HG03439 (cell line): Measurements from ENCODE around the gene BRD7.

ENCODE experiments used
- ATAC-seq: cut with Tn5 transposase; IDR thresholded peaks from one replicate; pipeline ENCODE4 v1.9.1; 2021; ENCODE audit warnings: mild to moderate bottlenecking, moderate library complexity; ENCODE audit not compliant: unreplicated experiment

Gene BRD7

GRCh38 chr16:50274326-50275097 lies 94.3 kb downstream of the BRD7 start:
- peak; percentile 42 for ATAC-seq

GRCh38 chr16:50273888-50274325 lies 94.9 kb downstream of the BRD7 start:
- peak; percentile 62 for ATAC-seq

DNA sequence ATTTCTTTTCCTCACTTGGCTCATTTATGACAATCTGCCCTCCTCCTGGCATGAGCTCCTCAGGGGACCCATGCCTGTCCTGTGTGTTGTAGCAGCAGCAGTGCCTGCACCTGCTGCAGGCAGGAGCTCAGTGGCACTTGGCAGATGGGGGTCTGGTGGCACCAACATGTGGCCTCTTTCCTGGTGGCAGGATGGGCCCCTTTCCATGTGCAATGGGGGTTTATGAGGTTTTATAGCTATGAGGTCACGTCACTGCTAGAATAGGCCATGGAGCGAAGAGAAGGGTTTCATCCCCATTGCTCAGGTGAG lies 95.5 kb downstream of the BRD7 start:
- ATAC-seq: no peak

DNA sequence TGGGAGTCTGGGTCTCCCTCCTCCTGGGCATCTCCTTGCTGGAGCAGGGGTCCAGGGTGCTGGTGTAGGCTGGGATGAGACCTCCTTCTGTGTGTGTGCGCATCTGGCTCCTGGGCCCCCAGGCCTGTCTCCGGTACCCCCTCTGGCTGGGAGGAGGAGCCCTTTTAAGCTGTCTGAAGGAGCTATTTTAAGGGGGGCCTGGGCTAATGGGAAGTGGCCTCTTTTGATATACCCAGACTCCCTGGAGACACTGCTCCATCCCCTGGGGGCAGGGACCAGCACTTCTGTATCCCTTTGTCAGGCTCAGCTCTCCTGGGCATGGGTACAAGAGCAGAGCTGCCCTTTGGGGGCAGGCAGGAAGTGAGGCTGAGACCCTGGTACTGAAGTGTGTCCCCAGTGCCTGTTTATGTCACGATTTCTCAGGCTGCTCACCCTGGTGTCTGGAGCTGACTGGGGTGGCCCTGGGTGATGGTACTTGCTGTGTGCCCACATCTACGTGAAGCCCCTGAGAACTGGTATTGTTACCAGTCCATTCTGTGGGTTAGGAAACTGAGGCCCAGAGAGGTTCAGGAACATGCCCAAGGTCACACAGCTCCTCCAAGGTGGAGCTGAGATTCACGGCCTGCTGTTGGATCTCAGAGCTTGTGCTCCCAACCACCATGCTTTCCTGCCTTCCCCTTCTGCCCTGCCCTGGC lies 96.0 kb downstream of the BRD7 start:
- ATAC-seq: no peak

GRCh38 chr16:50272111-50272571 lies 96.6 kb downstream of the BRD7 start:
- ATAC-seq: no peak

GRCh38 chr16:50271148-50272041 lies 97.4 kb downstream of the BRD7 start:
- no peak for ATAC-seq

DNA sequence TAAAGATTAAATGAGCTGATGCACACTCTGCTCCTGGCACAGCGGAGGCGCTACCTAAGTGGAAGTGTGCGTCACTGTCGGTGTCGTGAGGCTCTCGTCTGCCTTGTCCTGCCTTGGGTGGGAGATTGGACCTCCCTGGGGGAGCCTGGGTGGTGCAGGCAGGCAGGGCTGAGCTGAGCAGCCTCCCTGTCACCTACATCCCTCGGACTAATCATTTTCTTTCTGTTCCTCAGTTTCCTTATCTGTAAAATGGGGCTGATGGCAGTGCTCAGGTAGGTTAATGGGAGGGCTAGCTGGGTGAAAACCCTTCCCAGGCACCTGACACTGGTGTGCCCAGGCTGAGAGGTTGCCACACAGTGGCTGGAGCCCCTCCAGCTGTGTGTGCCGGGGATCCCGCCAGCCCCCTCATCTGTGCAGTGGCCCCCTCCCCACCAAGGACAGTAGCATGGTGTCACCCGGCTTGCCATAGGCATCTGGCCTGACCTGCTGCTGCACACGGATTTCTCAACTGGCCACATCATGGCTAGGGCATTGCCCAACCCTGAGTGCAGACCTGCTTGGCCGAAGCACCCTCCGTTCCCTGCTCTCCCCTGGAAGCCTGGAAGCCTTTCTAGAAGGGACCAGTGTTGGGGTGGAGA lies 98.2 kb downstream of the BRD7 start:
- ATAC-seq: no peak

DNA sequence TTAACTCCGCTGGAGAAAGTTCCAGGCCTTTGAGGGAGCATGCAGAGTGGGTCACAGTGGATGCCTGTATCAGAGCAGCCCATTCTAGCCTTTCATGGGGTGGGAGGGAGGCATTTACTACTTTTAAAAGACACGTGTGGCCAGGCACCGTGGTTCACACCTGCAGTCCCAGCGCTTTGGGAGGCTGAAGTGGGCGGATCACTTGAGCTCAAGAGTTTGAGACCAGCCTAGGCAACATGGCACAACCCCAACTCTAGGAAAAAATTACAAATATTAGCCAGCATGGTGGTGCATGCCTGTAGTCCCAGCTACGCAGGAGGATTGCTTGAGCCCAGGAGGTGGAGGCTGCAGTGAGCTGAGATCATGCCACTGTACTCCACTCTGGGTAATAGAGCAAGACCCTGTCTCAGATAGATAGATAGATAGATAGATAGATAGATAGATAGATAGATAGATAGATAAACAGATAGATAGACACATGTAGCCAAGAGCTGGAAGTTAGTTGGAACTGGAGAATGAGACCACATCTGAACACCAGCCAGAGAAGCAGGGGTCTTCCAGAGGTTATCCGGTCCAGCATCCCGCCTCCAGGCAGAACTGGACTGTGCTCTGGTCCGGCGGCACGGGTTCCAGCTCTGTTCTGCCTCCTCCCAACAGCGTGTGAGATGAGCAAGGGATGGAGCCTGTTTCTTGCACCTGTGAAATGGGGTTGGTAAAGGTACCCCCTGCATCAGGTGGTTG lies 98.8 kb downstream of the BRD7 start:
- no peak for ATAC-seq

DNA sequence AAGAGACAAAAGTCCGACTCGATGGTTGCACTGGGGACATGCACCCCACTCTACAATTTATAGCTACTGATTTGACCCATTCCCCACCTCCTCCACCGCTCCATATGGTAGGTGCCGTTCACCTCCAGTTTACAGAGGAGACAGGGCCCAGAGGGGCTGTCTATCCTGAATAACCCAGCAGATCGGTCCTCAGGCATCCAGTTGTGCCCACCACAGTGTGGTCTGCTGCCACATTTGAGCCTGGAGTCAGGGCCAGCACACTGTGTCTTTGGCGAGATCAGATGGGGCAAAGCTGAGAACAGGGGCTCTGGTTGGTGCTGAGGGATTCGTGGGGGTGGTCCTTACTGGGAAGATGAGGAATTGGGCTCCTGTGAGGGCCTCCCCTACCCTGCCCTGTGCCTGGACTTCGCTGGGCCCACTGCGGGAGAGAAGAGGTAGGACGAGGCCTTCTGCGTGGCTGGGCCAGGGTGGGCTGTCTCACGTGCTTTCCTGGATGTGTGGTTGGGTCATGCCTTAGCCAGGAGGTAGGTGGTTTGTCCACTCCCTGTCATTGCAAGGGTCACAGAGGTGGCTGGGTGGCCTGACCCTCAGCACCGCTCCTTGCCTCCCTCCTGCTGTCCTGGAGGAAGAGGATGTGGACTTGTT lies 99.6 kb downstream of the BRD7 start:
- ATAC-seq: no peak

GRCh38 chr16:50268352-50268751 lies 100.4 kb downstream of the BRD7 start:
- ATAC-seq: no peak

- no peak for ATAC-seq
Observed at GRCh38 chr16:50267651-50268050, 101.1 kb downstream of the BRD7 start.

DNA sequence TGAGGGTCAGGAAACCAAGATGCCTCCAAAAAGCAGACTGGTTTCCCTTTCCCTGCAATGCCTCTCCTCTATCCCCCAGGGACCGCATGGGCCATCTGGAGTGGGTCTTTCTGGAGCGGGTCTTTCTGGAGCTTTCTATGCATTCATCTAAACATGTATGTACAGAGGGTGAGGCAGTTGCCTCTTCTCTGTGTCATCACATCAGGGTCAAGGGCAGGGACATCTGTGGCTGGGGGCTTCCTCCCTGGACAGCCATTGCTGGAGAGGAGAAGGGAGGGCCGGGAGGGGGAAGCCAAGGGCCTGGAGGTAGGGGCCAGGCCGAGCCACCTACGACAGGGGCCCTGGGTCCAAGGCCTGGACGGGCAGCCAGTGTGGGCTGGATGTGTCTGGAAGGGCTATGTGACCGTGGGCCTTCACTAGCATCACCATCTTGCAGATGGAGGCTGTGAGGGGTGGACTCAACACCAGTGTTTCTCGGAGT lies 101.6 kb downstream of the BRD7 start:
- no peak for ATAC-seq

GRCh38 chr16:50266337-50267091 lies 102.3 kb downstream of the BRD7 start, which contains the start of gene ADCY7:
Gene ADCY7 (plus strand): TSS chr16:50266551. CDS start chr16:50288180, 21,629 bp downstream.
- ATAC-seq: peak; percentile 75
